ENCODE data around the gene DCBLD2.

DNA sequence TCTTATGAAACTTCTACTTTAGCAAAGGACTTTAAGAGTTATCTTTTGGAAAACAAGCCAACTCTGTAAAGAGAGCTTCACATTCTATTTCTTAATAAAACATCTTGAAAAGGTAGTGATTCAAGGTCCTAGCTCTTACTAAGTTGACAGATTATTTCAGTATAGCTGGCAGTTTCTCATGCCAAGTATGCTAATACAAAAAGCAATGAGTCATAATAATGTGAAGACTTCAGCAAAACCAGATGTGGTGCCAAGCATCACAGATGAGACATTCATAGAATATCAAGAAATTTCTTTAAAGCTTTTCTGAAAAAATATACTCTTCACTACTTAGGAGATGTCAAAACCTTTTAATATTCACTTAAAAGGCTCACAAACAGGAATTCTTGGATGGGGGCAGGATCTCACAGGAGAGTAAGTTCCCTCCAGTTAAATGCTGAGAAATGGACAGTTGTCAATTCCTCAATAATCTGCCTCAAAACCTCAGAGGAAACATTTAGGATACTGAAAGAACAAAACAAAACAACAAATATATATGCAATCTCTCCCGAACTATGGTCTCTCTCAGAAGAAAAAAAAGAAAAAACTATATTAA lies 45.6 kb downstream of the DCBLD2 start:
- no peak for TF ChIP-seq EZH2 (IDR thresholded peaks at IDR 0.05; ENCODE audit: borderline replicate concordance, low read depth, low read length, poor library complexity, severe bottlenecking)
- TF ChIP-seq, protein P1, sequence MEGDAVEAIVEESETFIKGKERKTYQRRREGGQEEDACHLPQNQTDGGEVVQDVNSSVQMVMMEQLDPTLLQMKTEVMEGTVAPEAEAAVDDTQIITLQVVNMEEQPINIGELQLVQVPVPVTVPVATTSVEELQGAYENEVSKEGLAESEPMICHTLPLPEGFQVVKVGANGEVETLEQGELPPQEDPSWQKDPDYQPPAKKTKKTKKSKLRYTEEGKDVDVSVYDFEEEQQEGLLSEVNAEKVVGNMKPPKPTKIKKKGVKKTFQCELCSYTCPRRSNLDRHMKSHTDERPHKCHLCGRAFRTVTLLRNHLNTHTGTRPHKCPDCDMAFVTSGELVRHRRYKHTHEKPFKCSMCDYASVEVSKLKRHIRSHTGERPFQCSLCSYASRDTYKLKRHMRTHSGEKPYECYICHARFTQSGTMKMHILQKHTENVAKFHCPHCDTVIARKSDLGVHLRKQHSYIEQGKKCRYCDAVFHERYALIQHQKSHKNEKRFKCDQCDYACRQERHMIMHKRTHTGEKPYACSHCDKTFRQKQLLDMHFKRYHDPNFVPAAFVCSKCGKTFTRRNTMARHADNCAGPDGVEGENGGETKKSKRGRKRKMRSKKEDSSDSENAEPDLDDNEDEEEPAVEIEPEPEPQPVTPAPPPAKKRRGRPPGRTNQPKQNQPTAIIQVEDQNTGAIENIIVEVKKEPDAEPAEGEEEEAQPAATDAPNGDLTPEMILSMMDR (conservative IDR thresholded peaks at IDR 0.05; ENCODE audit: low read depth, low read length) = no peak
